SK-N-MC (cell line): Measurements from ENCODE around the gene KLHL29.

Experiments used
- DNase-seq: peaks from one replicate; pipeline ENCODE4 v3.0.0-alpha.2; 2011; ENCODE audit warnings: low read depth, low spot score
- H3K27ac ChIP-seq: fragments of 200-600 bp; sonication (generic); 2 replicates; pipeline ENCODE4 v1.5.1; 2016; ENCODE audit warnings: mixed run types
- H3K36me3 ChIP-seq: fragments of 200-600 bp; sonication (generic); 2 replicates; pipeline ENCODE4 v1.6.1; 2017; ENCODE audit warnings: antibody characterized with exemption, low read length, mixed read lengths; ENCODE audit not compliant: insufficient read depth
- H3K4me3 ChIP-seq: fragments of 200-600 bp; sonication (generic); 2 replicates; pipeline ENCODE4 v1.5.1; 2016
- H3K9ac ChIP-seq: fragments of 200-600 bp; sonication (generic); 2 replicates; pipeline ENCODE4 v1.8.0; 2017; ENCODE audit warnings: mixed run types, mixed read lengths; ENCODE audit not compliant: insufficient read length
- H3K9me3 ChIP-seq: fragments of 200-600 bp; sonication (generic); 2 replicates; pipeline ENCODE4 v1.6.1; 2017; ENCODE audit warnings: low read depth, mild to moderate bottlenecking, antibody characterized with exemption, low read length, moderate library complexity, mixed read lengths
- EZH2 ChIP-seq: fragments of 200-600 bp; sonication (generic); IDR thresholded peaks from one replicate; pipeline ENCODE4 v1.6.1; 2017; ENCODE audit warnings: antibody characterized with exemption
- FOXP2 ChIP-seq: optimal IDR thresholded peaks from 2 replicates; pipeline ENCODE3; 2011; ENCODE audit warnings: mild to moderate bottlenecking, moderate library complexity; ENCODE audit not compliant: insufficient read depth; ENCODE audit errors: extremely low read length, control extremely low read depth
- POLR2AphosphoS5 ChIP-seq: IDR thresholded peaks from 2 replicates; pipeline ENCODE4 v1.6.1; 2012; ENCODE audit warnings: mild to moderate bottlenecking, low read depth, low read length, borderline replicate concordance

The KLHL29 gene

GRCh38 chr2:23683001-23683400, 298.0 kb downstream of the KLHL29 start:
- no peak overlapping the region for H3K9ac ChIP-seq
- H3K9me3 ChIP-seq = no peaks in the 10 kb centered on the region
- no peaks in the 10 kb centered on the region for H3K36me3 ChIP-seq
- DNase-seq = no peak
- H3K4me3 ChIP-seq = no peak overlapping the region
- TF ChIP-seq POLR2AphosphoS5 = no peak
- no peak for TF ChIP-seq EZH2
- TF ChIP-seq FOXP2 = no peak
- no peak overlapping the region for H3K27ac ChIP-seq

DNA sequence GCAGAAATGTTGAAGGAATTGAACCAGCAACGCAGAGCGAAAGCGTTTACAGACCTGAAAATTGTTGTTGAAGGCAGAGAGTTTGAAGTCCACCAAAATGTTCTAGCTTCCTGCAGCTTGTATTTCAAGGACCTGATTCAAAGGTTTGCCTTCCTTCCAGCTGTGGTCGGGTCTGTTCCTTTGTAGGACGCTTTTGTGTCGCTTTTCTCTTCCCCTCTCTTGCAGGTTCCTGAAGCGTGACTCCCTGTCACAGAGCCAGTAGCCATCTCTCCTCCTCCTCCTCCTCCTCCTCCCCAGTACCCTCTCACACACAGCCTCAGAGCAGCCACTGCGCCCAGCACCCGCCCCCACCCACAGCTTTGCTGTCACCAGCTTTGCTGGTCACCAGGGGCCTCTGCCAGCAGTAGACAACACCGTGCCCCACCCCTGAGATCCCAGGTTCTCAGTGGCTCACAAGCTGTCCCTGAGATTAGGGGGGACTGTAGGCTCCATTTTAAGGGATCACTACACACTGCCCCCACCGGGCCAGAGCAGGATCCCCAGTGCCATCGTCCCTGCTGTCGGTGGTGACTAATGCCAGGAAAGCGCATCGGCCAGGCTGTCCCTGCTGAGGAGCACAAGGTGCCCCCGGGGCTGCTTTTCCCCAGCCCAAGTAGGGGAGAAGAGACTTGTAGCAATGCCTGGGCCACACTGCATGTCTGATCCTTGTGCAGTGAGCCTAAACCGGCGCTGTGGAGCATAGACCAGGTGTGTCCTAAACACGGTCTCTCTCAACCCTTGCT, 299.6 kb downstream of the KLHL29 start:
- no peaks in the 10 kb centered on the region for H3K9me3 ChIP-seq
- H3K27ac ChIP-seq = no peak overlapping the region
- H3K4me3 ChIP-seq = no peak overlapping the region
- no peaks in the 10 kb centered on the region for H3K36me3 ChIP-seq
- H3K9ac ChIP-seq = no peak overlapping the region
- DNase-seq = no peak
- no peak for TF ChIP-seq FOXP2
- TF ChIP-seq POLR2AphosphoS5 = no peak
- no peak for TF ChIP-seq EZH2

DNA sequence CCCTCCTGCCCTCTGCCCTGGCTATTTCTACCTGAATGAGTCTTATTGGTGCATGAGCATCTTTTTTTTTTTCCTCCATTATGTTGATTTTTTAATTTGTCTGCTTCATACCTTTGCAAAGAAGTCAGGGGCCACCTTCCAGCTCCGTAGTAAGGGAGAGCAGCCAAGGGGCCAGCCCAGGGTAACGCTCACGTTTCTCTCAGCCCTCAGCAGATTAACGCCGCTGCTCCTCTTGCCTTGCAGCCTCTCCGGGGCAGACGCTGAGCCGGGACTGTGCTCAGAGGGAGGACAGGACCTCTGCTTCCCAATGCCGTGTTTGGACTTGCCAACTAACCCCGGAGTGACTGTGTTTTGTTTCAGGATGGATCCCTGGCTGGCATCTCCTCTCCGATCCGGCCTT, 300.2 kb downstream of the KLHL29 start:
- H3K9me3 ChIP-seq = no peaks in the 10 kb centered on the region
- no peaks in the 10 kb centered on the region for H3K36me3 ChIP-seq
- no peak overlapping the region for H3K9ac ChIP-seq
- no peak overlapping the region for H3K27ac ChIP-seq
- no peak overlapping the region for H3K4me3 ChIP-seq
- no peak for DNase-seq
- no peak for TF ChIP-seq EZH2
- no peak for TF ChIP-seq FOXP2

- H3K27ac ChIP-seq = no peak overlapping the region
- no peak overlapping the region for H3K9ac ChIP-seq
- TF ChIP-seq POLR2AphosphoS5 (no peak), FOXP2 (no peak), EZH2 (no peak)
- H3K4me3 ChIP-seq = no peak overlapping the region
- no peaks in the 10 kb centered on the region for H3K36me3 ChIP-seq
- DNase-seq = no peak
- no peaks in the 10 kb centered on the region for H3K9me3 ChIP-seq
Observed at GRCh38 chr2:23685706-23686105, 300.7 kb downstream of the KLHL29 start.

DNA sequence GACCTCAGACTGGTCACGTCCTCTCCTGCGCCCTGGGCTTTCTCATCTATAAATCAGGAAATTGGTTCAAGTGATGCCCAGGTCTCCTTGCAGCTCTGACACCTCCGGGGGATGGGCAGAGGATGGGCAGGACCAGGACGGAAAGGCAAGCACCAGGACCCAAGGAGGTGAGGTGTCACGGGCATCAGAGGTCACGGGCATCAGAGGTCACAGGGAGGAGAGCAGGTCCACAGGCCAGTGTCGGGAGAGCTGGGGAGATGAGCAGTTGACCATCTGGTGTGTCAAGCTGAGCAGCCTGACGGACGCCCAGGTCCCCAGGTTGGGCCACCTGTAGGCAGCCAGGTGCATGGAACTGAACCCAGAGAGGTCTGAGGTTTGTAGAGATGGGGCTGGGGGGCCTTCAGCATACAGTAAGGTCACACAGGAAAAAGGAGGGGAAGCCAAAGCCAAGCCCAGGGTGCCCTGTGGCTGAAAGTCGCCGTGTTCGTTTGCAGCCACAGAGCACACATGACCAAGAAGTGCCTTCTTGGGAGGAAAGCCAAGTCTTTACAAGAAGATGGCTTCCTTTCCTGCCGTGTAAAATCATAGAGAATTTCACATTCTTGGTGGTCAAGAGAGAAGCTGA, 301.5 kb downstream of the KLHL29 start:
- TF ChIP-seq EZH2 (no peak), POLR2AphosphoS5 (no peak), FOXP2 (no peak)
- Histone ChIP-seq H3K27ac (no peak overlapping the region), H3K4me3 (no peak overlapping the region), H3K36me3 (no peaks in the 10 kb centered on the region), H3K9ac (no peak overlapping the region), H3K9me3 (no peaks in the 10 kb centered on the region)
- DNase-seq = no peak

DNA sequence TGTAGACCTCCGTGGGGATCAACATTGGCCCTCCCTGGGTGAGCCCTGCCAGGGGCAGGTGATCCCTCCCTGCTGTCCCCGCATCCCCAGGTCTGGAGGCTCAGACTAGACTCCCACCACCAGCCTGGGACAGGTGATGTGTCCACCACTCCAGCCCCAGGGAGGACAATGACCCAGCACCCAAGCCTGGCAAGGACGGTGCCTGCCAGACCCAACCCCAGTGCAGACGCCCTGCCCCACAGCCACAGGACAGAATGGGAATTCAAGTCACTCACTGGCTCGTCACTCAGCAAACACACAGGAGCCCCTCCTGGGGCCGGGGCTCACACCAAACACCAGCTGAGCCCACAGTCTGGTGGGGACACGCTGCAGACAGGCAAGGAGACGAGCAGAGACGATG, 302.2 kb downstream of the KLHL29 start:
- no peak overlapping the region for H3K9ac ChIP-seq
- H3K36me3 ChIP-seq = no peaks in the 10 kb centered on the region
- H3K4me3 ChIP-seq = no peak overlapping the region
- no peaks in the 10 kb centered on the region for H3K9me3 ChIP-seq
- H3K27ac ChIP-seq = no peak overlapping the region
- TF ChIP-seq POLR2AphosphoS5 (no peak), FOXP2 (no peak), EZH2 (no peak)
- DNase-seq = no peak

- H3K27ac ChIP-seq = no peak overlapping the region
- no peak overlapping the region for H3K9ac ChIP-seq
- no peaks in the 10 kb centered on the region for H3K36me3 ChIP-seq
- DNase-seq = no peak
- no peak overlapping the region for H3K4me3 ChIP-seq
- TF ChIP-seq POLR2AphosphoS5 (no peak), EZH2 (no peak), FOXP2 (no peak)
- no peaks in the 10 kb centered on the region for H3K9me3 ChIP-seq
Observed at GRCh38 chr2:23687713-23688112, 302.7 kb downstream of the KLHL29 start.

GRCh38 chr2:23688486-23689130, 303.6 kb downstream of the KLHL29 start:
- no peak overlapping the region for H3K9ac ChIP-seq
- no peaks in the 10 kb centered on the region for H3K36me3 ChIP-seq
- H3K9me3 ChIP-seq = no peaks in the 10 kb centered on the region
- DNase-seq = no peak
- no peak for TF ChIP-seq EZH2
- TF ChIP-seq FOXP2 = no peak
- TF ChIP-seq POLR2AphosphoS5 = no peak
- H3K4me3 ChIP-seq = no peak overlapping the region
- no peak overlapping the region for H3K27ac ChIP-seq

DNA sequence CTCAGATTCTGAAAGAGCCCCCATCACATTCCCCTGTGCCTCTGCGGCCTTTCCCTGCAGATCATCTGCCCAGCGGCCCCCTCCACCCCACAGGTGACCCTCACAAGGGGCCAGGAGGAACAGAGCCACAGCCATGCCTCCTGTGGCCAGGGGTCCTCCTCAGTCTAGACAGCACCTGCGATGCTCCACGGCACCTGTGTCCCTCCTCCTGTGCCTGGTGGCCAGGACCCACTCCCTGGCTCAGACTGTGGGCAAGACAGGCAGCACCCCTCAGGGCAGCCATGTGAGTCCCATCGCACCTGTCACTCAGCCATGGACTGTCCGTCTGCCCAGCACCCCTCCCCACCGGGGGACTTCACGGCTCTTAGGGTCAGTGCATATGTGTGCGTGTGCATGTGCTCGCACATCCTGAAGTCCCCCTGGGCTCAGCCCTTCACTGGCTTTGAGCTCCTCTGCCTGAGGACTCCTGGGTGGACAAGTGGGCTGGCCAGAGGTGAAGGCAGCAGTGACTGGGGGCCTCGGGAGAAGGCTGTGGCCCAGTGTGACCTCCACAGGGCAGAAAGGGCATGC, 304.2 kb downstream of the KLHL29 start:
- TF ChIP-seq POLR2AphosphoS5 (no peak), EZH2 (no peak), FOXP2 (no peak)
- no peak for DNase-seq
- Histone ChIP-seq H3K9ac (no peak overlapping the region), H3K36me3 (no peaks in the 10 kb centered on the region), H3K4me3 (no peak overlapping the region), H3K9me3 (no peaks in the 10 kb centered on the region), H3K27ac (no peak overlapping the region)
